T-helper 2 cell treated with Interferon-gamma antibody and Interleukin-4, amounts not matched to agents 5 μg/mL and 100 μg/mL, for 36 hours (primary cell): Measurements from ENCODE around the gene RDH16.

Source experiments
- DNase-seq: peaks from one replicate; pipeline ENCODE4 v3.0.0; 2021; ENCODE audit warnings: low spot score
- H3K27ac Mint-ChIP-seq: one replicate; pipeline ENCODE4 v1.8.0; 2021; ENCODE audit warnings: mild to moderate bottlenecking, mixed read lengths
- H3K27me3 Mint-ChIP-seq: one replicate; pipeline ENCODE4 v1.8.0; 2021; ENCODE audit warnings: low read depth, mixed read lengths
- H3K36me3 Mint-ChIP-seq: one replicate; pipeline ENCODE4 v1.8.0; 2021; ENCODE audit warnings: low read depth, mixed read lengths
- H3K4me1 Mint-ChIP-seq: one replicate; pipeline ENCODE4 v1.8.0; 2021; ENCODE audit warnings: low read depth, mixed read lengths
- H3K4me3 Mint-ChIP-seq: one replicate; pipeline ENCODE4 v1.8.0; 2022; ENCODE audit warnings: mild to moderate bottlenecking, moderate library complexity, mixed read lengths
- H3K9me3 Mint-ChIP-seq: one replicate; pipeline ENCODE4 v1.8.0; 2021; ENCODE audit warnings: mixed read lengths

Gene RDH16

GRCh38 chr12:56957229-56958052, at the start of gene RDH16:
Gene RDH16 (minus strand): TSS chr12:56957608. CDS start chr12:56957462, 146 bp downstream.
- no peak within 1 kb of the TSS for H3K27ac Mint-ChIP-seq
- H3K4me1 Mint-ChIP-seq = no peaks in the 10 kb centered on the region
- peaks cover 9% of the 10 kb centered on the region for H3K27me3 Mint-ChIP-seq
- H3K4me3 Mint-ChIP-seq = no peak within 1 kb of the TSS
- no peak for DNase-seq
- H3K36me3 Mint-ChIP-seq = no peaks in the 10 kb centered on the region
- no peaks in the 10 kb centered on the region for H3K9me3 Mint-ChIP-seq

GRCh38 chr12:57006809-57007475, 49.5 kb upstream of the RDH16 start:
- no peaks in the 10 kb centered on the region for H3K9me3 Mint-ChIP-seq
- H3K4me1 Mint-ChIP-seq = peaks cover 48% of the 10 kb centered on the region
- DNase-seq = no peak

GRCh38 chr12:57005980-57006808, 48.8 kb upstream of the RDH16 start, which contains the start of gene ZBTB39:
Gene ZBTB39 (minus strand): TSS chr12:57006546. CDS start chr12:57004917, 1,629 bp downstream.
- peak within 1 kb of the TSS; percentile 92 for H3K4me3 Mint-ChIP-seq
- no peaks in the 10 kb centered on the region for H3K9me3 Mint-ChIP-seq
- peak within 1 kb of the TSS; percentile 91 for H3K27ac Mint-ChIP-seq
- H3K4me1 Mint-ChIP-seq = peaks cover 47% of the 10 kb centered on the region
- H3K36me3 Mint-ChIP-seq = peaks cover 32% of the 10 kb centered on the region
- H3K27me3 Mint-ChIP-seq = no peaks in the 10 kb centered on the region
- peak; percentile 70 for DNase-seq

More at GRCh38 chr12:57006809-57007475, 49.5 kb upstream of the RDH16 start:
- Mint-ChIP-seq H3K27me3 (no peaks in the 10 kb centered on the region), H3K4me3 (peak overlapping the region; percentile 90), H3K36me3 (peaks cover 24% of the 10 kb centered on the region), H3K27ac (peak overlapping the region; percentile 91)

GRCh38 chr12:57004651-57005050, 47.2 kb upstream of the RDH16 start:
- Mint-ChIP-seq H3K27ac (no peak overlapping the region), H3K9me3 (no peaks in the 10 kb centered on the region), H3K4me1 (peaks cover 49% of the 10 kb centered on the region), H3K27me3 (no peaks in the 10 kb centered on the region), H3K4me3 (peak overlapping the region; percentile 92), H3K36me3 (peaks cover 42% of the 10 kb centered on the region)
- DNase-seq = no peak

- Mint-ChIP-seq H3K27ac (no peak overlapping the region), H3K36me3 (peaks cover 46% of the 10 kb centered on the region), H3K9me3 (no peaks in the 10 kb centered on the region), H3K4me3 (no peak overlapping the region), H3K27me3 (no peaks in the 10 kb centered on the region), H3K4me1 (peaks cover 52% of the 10 kb centered on the region)
- DNase-seq = no peak
Measured at GRCh38 chr12:57003395-57003794, 46.0 kb upstream of the RDH16 start.

- Mint-ChIP-seq H3K4me3 (no peak overlapping the region), H3K27ac (no peak overlapping the region), H3K4me1 (peaks cover 43% of the 10 kb centered on the region), H3K27me3 (no peaks in the 10 kb centered on the region), H3K36me3 (peaks cover 52% of the 10 kb centered on the region), H3K9me3 (no peaks in the 10 kb centered on the region)
- DNase-seq = peak; percentile 64
Measured at GRCh38 chr12:57001448-57001906, 44.1 kb upstream of the RDH16 start.

GRCh38 chr12:57000393-57000792, 43.0 kb upstream of the RDH16 start:
- Mint-ChIP-seq H3K4me3 (no peak overlapping the region), H3K27me3 (no peaks in the 10 kb centered on the region), H3K27ac (no peak overlapping the region), H3K9me3 (no peaks in the 10 kb centered on the region), H3K36me3 (peaks cover 54% of the 10 kb centered on the region), H3K4me1 (peaks cover 41% of the 10 kb centered on the region)
- no peak for DNase-seq

- no peaks in the 10 kb centered on the region for H3K27me3 Mint-ChIP-seq
- peaks cover 52% of the 10 kb centered on the region for H3K36me3 Mint-ChIP-seq
- peaks cover 33% of the 10 kb centered on the region for H3K4me1 Mint-ChIP-seq
- peak overlapping the region; percentile 66 for H3K4me3 Mint-ChIP-seq
- peak overlapping the region; percentile 87 for H3K27ac Mint-ChIP-seq
- H3K9me3 Mint-ChIP-seq = no peaks in the 10 kb centered on the region
- no peak for DNase-seq
Measured at GRCh38 chr12:56999456-56999855, 42.0 kb upstream of the RDH16 start.

GRCh38 chr12:56998981-56999380, 41.6 kb upstream of the RDH16 start:
- DNase-seq = peak; percentile 46
- peak overlapping the region; percentile 66 for H3K4me3 Mint-ChIP-seq
- H3K36me3 Mint-ChIP-seq = peaks cover 47% of the 10 kb centered on the region
- no peaks in the 10 kb centered on the region for H3K27me3 Mint-ChIP-seq
- no peaks in the 10 kb centered on the region for H3K9me3 Mint-ChIP-seq
- H3K27ac Mint-ChIP-seq = peak overlapping the region; percentile 87
- peaks cover 33% of the 10 kb centered on the region for H3K4me1 Mint-ChIP-seq

- Mint-ChIP-seq H3K4me3 (peak overlapping the region; percentile 6), H3K27me3 (no peaks in the 10 kb centered on the region), H3K36me3 (peaks cover 42% of the 10 kb centered on the region), H3K27ac (no peak overlapping the region), H3K9me3 (no peaks in the 10 kb centered on the region), H3K4me1 (peaks cover 33% of the 10 kb centered on the region)
- DNase-seq = no peak
Measured at GRCh38 chr12:56998316-56998715, 40.9 kb upstream of the RDH16 start.

GRCh38 chr12:56996793-56997545, 39.6 kb upstream of the RDH16 start:
- Mint-ChIP-seq H3K36me3 (peaks cover 31% of the 10 kb centered on the region), H3K9me3 (no peaks in the 10 kb centered on the region)
- DNase-seq = no peak

GRCh38 chr12:56995930-56996496, 38.6 kb upstream of the RDH16 start:
- Mint-ChIP-seq H3K27ac (no peak overlapping the region), H3K27me3 (no peaks in the 10 kb centered on the region), H3K4me1 (peaks cover 31% of the 10 kb centered on the region), H3K4me3 (no peak overlapping the region), H3K36me3 (peaks cover 23% of the 10 kb centered on the region), H3K9me3 (no peaks in the 10 kb centered on the region)
- DNase-seq = no peak

More at GRCh38 chr12:56996793-56997545, 39.6 kb upstream of the RDH16 start:
- Mint-ChIP-seq H3K27me3 (no peaks in the 10 kb centered on the region), H3K4me1 (peaks cover 33% of the 10 kb centered on the region), H3K27ac (no peak overlapping the region), H3K4me3 (no peak overlapping the region)
